8988T (cell line): ENCODE data around the gene HSPB7.
"Not testable (repeated sequence)": the region's sequence is repeated elsewhere in the genome, so short reads cannot be mapped to it uniquely, and the experiment has no call there.

ENCODE experiments used
- DNase-seq: peaks from one replicate; pipeline ENCODE4 v3.0.0; 2011

HSPB7 gene

GRCh38 chr1:16020878-16021277 is 3.0 kb upstream of the HSPB7 start:
- not testable (repeated sequence) for DNase-seq

GRCh38 chr1:16020325-16020724 is 2.5 kb upstream of the HSPB7 start:
- no peak for DNase-seq

GRCh38 chr1:16019644-16020277 is 1.9 kb upstream of the HSPB7 start:
- DNase-seq, result no peak

- no peak for DNase-seq
These were observed 1.2 kb upstream of the HSPB7 start for GRCh38 chr1:16018749-16019643.

GRCh38 chr1:16018308-16018707 is 465 bp upstream of the HSPB7 start:
- no peak for DNase-seq

- no peak for DNase-seq
These were observed 775 bp downstream of the HSPB7 start for GRCh38 chr1:16017076-16017460.

- no peak for DNase-seq
These were observed 1.6 kb downstream of the HSPB7 start for GRCh38 chr1:16015960-16016901.

- no peak for DNase-seq
These were observed 2.4 kb downstream of the HSPB7 start for GRCh38 chr1:16015491-16015890.

- DNase-seq, result no peak
These were observed 3.0 kb downstream of the HSPB7 start for GRCh38 chr1:16014509-16015482.

GRCh38 chr1:16013908-16014258 is 4.0 kb downstream of the HSPB7 start:
- no peak for DNase-seq

GRCh38 chr1:16013220-16013907 is 4.5 kb downstream of the HSPB7 start:
- DNase-seq, result no peak

GRCh38 chr1:16012590-16013219 is 5.1 kb downstream of the HSPB7 start:
- no peak for DNase-seq

GRCh38 chr1:16011936-16012589 is 5.8 kb downstream of the HSPB7 start:
- no peak for DNase-seq

- DNase-seq, result no peak
These were observed 7.0 kb downstream of the HSPB7 start for GRCh38 chr1:16010837-16011236.

GRCh38 chr1:16009678-16010077 is 8.2 kb downstream of the HSPB7 start:
- DNase-seq, result no peak

GRCh38 chr1:16009030-16009460 is 8.8 kb downstream of the HSPB7 start:
- peak; percentile 70 for DNase-seq

GRCh38 chr1:16007671-16008341 is 10.0 kb downstream of the HSPB7 start:
- DNase-seq, result no peak

- no peak for DNase-seq
These were observed 11.0 kb downstream of the HSPB7 start for GRCh38 chr1:16006552-16007485.

GRCh38 chr1:16006010-16006409 is 11.8 kb downstream of the HSPB7 start:
- no peak for DNase-seq
